Measurements from ENCODE around the gene CERS6. TPM values are rescaled to one million over a fixed set of nuclear protein-coding genes. Genes with fewer than 3 reads are reported as not detected.

The CERS6 gene
- total and polyA plus RNA-seq, 4 donors = 4.3 to 25.8 (median 13.6) TPM

DNA sequence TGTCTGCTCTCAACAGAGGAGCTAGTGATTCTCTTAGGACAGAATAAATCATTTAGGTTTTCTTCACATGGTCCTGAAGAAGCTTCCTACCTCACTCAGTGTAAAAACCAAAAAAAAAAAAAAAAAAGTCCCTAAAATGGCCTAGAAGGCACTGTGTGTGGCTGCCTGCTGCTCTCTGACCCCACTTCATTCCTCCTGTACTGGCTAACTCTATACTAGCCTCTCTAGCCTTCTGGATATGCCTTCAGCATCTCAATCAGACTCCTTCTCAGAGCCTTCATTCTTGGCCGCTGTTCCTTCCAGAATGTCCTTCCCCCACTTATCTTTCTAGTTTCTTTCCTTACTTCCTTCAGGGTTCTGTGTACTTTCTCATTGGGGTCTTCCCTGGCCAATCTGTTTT, 82.1 kb downstream of the CERS6 start:
- TF ChIP-seq, protein P1, sequence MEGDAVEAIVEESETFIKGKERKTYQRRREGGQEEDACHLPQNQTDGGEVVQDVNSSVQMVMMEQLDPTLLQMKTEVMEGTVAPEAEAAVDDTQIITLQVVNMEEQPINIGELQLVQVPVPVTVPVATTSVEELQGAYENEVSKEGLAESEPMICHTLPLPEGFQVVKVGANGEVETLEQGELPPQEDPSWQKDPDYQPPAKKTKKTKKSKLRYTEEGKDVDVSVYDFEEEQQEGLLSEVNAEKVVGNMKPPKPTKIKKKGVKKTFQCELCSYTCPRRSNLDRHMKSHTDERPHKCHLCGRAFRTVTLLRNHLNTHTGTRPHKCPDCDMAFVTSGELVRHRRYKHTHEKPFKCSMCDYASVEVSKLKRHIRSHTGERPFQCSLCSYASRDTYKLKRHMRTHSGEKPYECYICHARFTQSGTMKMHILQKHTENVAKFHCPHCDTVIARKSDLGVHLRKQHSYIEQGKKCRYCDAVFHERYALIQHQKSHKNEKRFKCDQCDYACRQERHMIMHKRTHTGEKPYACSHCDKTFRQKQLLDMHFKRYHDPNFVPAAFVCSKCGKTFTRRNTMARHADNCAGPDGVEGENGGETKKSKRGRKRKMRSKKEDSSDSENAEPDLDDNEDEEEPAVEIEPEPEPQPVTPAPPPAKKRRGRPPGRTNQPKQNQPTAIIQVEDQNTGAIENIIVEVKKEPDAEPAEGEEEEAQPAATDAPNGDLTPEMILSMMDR (IDR thresholded peaks at IDR 0.05; ENCODE audit: control extremely low read depth, extremely low read depth) = no peak
- no peaks in the 10 kb centered on the region for H3K27me3 ChIP-seq (ENCODE audit: control insufficient read depth in 3 of 3, insufficient read depth in 3 of 3, low read length in 2 of 3)
- H3K9ac ChIP-seq (ENCODE audit: insufficient read depth in 1 of 2, low read length in 2 of 2) = no peak overlapping the region
- no peak overlapping the region for H3K27ac ChIP-seq (ENCODE audit: low read depth in 1 of 2, low read length in 1 of 2)
- no peak for DNase-seq
- H3K4me3 ChIP-seq = no peak overlapping the region
- peaks cover 2 to 8% (median 5%) of the 10 kb centered on the region in 4 donors for H3K9me3 ChIP-seq (ENCODE audit: control insufficient read depth in 4 of 4, insufficient read depth in 3 of 4, low read length in 3 of 4)
- H3K36me3 ChIP-seq (ENCODE audit: control insufficient read depth in 4 of 4, insufficient read depth in 4 of 4, low read length in 4 of 4) = no peaks in the 10 kb centered on the region
- no peak for ATAC-seq (ENCODE audit: insufficient read depth, low FRiP score)
- H3K4me1 ChIP-seq (ENCODE audit: control insufficient read depth in 5 of 5, insufficient read depth in 5 of 5, low read length in 5 of 5) = peaks cover 0 to 9% (median 0%) of the 10 kb centered on the region in 5 donors
- 99 to 100% methylated on average over 1 of the region's 1 CpG for WGBS, 2 donors

- Histone ChIP-seq H3K9me3 (ENCODE audit: control insufficient read depth in 4 of 4, insufficient read depth in 3 of 4, low read length in 3 of 4) (peaks cover 2 to 8% (median 5%) of the 10 kb centered on the region in 4 donors), H3K4me3 (no peak overlapping the region), H3K36me3 (ENCODE audit: control insufficient read depth in 4 of 4, insufficient read depth in 4 of 4, low read length in 4 of 4) (no peaks in the 10 kb centered on the region), H3K27ac (ENCODE audit: low read depth in 1 of 2, low read length in 1 of 2) (no peak overlapping the region), H3K27me3 (ENCODE audit: control insufficient read depth in 3 of 3, insufficient read depth in 3 of 3, low read length in 2 of 3) (no peaks in the 10 kb centered on the region), H3K4me1 (ENCODE audit: control insufficient read depth in 5 of 5, insufficient read depth in 5 of 5, low read length in 5 of 5) (peaks cover 0 to 9% (median 0%) of the 10 kb centered on the region in 5 donors), H3K9ac (ENCODE audit: insufficient read depth in 1 of 2, low read length in 2 of 2) (no peak overlapping the region)
- ATAC-seq (ENCODE audit: insufficient read depth, low FRiP score) (no peak), DNase-seq (no peak)
- TF ChIP-seq, protein P1 (IDR thresholded peaks at IDR 0.05; ENCODE audit: control extremely low read depth, extremely low read depth) = no peak
- WGBS, 2 donors = 93 to 96% methylated on average over 2 of the region's 2 CpGs
Observed at GRCh38 chr2:168538534-168538933, 82.5 kb downstream of the CERS6 start.

DNA sequence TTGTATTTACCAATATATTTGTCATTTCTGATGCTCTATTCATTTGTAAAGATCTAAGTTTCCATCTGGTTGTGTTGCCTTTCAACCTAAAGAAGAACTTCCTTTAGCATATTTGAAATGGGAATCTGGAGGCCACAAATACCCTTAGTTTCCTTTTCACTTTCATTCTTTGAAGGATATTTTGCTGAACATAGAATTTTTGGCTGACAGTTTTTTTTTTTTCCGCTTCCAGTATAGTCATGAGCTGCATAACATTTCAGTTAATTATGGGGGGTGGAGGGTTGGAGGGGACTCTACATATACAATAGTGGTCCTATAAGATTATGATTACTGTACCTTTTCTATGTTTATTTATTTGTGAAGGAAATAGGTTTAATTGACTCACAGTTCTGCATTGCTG, 83.9 kb downstream of the CERS6 start:
- H3K9ac ChIP-seq (ENCODE audit: insufficient read depth in 1 of 2, low read length in 2 of 2) = no peak overlapping the region
- no peaks in the 10 kb centered on the region for H3K27me3 ChIP-seq (ENCODE audit: control insufficient read depth in 3 of 3, insufficient read depth in 3 of 3, low read length in 2 of 3)
- peaks cover 0 to 9% (median 0%) of the 10 kb centered on the region in 5 donors for H3K4me1 ChIP-seq (ENCODE audit: control insufficient read depth in 5 of 5, insufficient read depth in 5 of 5, low read length in 5 of 5)
- TF ChIP-seq, protein P1 (IDR thresholded peaks at IDR 0.05; ENCODE audit: control extremely low read depth, extremely low read depth) = no peak
- H3K4me3 ChIP-seq = no peak overlapping the region
- 93 to 95% methylated on average over 1 of the region's 1 CpG for WGBS, 2 donors
- no peaks in the 10 kb centered on the region for H3K36me3 ChIP-seq (ENCODE audit: control insufficient read depth in 4 of 4, insufficient read depth in 4 of 4, low read length in 4 of 4)
- DNase-seq (no peak), ATAC-seq (ENCODE audit: insufficient read depth, low FRiP score) (no peak)
- H3K27ac ChIP-seq (ENCODE audit: low read depth in 1 of 2, low read length in 1 of 2) = no peak overlapping the region
- peaks cover 2 to 8% (median 5%) of the 10 kb centered on the region in 4 donors for H3K9me3 ChIP-seq (ENCODE audit: control insufficient read depth in 4 of 4, insufficient read depth in 3 of 4, low read length in 3 of 4)

GRCh38 chr2:168541858-168542257, 85.8 kb downstream of the CERS6 start:
- DNase-seq (no peak), ATAC-seq (ENCODE audit: insufficient read depth, low FRiP score) (no peak)
- Histone ChIP-seq H3K36me3 (ENCODE audit: control insufficient read depth in 4 of 4, insufficient read depth in 4 of 4, low read length in 4 of 4) (no peaks in the 10 kb centered on the region), H3K27ac (ENCODE audit: low read depth in 1 of 2, low read length in 1 of 2) (no peak overlapping the region), H3K9me3 (ENCODE audit: control insufficient read depth in 4 of 4, insufficient read depth in 3 of 4, low read length in 3 of 4) (peaks cover 2 to 8% (median 5%) of the 10 kb centered on the region in 4 donors), H3K27me3 (ENCODE audit: control insufficient read depth in 3 of 3, insufficient read depth in 3 of 3, low read length in 2 of 3) (no peaks in the 10 kb centered on the region), H3K4me1 (ENCODE audit: control insufficient read depth in 5 of 5, insufficient read depth in 5 of 5, low read length in 5 of 5) (peaks cover 0 to 9% (median 0%) of the 10 kb centered on the region in 5 donors), H3K4me3 (no peak overlapping the region), H3K9ac (ENCODE audit: insufficient read depth in 1 of 2, low read length in 2 of 2) (no peak overlapping the region)
- TF ChIP-seq, protein P1 (IDR thresholded peaks at IDR 0.05; ENCODE audit: control extremely low read depth, extremely low read depth) = no peak
- 10 to 29% methylated on average over 1 of the region's 1 CpG for WGBS, 2 donors

All from lung (tissue), 12 donors.